GM21367 (cell line): ENCODE measurements around the gene GJE1.

Experiments used
- ATAC-seq: cut with Tn5 transposase; IDR thresholded peaks from one replicate; pipeline ENCODE4 v1.9.1; 2021; ENCODE audit not compliant: unreplicated experiment

Gene GJE1

DNA sequence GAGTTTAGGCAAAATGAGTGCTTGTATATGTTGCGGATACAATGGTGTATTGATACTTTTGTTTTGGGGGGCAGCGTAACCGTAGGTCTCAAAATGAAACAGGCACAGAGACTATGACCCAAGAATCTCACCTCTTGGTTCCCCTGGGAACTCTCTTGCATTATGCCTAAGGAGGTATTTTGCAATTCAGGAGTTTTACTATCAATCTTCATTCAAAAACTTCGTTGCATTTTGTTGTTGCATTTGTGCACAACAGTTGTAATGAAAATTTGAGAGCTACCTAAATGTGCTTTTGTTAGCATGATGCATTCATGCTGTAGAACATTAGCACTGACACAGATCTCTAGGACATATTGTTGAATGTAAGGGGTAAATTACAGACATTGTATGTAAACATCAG is 32.5 kb downstream of the GJE1 start:
- no peak for ATAC-seq

DNA sequence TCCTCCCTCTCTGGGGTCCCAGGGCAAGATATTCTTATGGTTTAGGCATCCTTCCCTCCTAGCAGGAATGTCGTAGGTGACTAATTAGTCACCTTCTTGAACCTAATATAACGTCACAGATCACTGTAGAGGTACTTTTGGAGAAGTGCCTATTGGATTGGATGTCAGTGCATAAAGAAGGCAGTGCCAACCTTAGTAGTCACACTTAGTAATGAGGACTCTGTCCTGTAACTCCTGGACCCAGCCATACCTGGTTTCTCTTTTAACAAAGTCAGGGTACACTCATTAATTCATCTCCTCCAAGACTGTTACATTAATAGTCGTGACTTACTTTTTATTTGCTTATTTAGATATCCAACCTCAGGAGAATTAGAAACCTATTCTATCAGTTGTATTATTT is 34.3 kb downstream of the GJE1 start:
- no peak for ATAC-seq

DNA sequence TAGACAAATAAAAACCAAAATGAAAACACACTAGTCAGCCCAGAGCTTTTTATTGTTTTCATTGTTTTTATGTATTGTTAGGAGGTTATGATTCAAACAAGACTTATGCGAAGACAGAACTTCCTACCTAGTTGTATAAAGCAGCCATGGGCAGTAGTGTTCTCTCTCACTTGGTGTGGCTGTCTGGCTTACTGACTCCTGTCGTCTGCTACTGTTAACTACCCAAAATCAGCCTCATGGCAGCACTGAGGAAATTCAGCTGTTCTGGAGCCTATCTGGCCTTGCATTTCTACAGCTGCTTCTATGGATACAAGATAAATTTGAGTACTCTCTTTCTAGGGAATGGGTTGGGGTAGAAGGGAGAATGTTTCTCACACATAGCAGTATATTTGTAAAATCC is 34.8 kb downstream of the GJE1 start:
- ATAC-seq, result no peak

DNA sequence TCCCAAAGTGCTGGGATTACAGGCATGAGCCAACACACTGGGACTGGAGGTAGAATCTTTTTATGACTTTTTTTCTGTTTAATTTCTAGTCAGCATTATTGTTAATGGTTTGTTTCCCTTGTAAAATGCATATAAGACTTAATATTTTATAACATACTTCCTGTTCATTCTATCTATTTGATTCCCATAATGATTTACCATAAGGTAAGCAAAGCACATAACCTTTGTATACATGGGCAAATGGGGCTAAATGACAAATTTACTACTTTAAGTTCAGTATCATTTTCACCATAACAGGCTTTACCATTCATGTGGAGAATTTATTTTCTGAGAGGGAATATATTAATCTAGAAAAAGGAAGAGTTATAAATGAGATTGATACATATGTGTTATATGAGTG is 38.6 kb downstream of the GJE1 start:
- no peak for ATAC-seq

DNA sequence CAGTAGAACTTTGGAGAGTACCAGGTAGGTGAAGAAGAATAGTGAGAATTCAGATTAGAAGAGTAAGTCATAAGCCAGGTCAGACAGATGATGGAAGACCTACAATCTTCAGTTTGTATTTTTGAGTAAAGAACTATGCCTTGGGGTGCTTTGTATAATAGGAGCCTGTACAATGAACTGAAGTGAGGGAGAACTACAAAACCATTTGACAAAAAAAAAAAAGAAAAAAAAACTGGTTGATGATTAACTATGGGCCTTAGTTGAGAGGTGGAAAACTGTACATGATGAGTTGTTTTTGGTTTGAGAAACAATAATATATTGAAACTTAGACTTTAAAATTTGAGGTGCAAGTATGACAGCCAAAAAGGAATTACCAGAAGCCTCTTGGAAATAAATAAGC is 40.0 kb downstream of the GJE1 start:
- no peak for ATAC-seq

DNA sequence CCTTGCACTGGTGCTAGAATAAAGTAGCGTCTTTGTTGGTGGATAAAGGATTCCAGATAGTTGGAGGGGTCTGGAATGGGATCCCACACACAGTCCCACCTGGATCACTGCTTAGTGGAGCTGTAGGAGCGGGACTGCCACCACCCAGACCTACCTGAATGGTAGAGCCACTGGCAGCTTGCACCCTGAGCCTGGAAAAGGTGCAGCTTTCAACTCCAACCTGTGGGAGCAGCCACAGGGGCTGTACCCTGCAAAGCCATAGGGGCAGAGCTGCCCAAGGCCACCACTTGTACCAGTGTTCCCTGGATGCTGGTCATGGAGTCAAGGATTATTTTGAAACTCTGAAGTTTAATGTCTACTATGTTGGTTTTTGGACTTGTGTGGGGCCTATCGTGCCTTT is 41.3 kb downstream of the GJE1 start:
- ATAC-seq, result no peak

DNA sequence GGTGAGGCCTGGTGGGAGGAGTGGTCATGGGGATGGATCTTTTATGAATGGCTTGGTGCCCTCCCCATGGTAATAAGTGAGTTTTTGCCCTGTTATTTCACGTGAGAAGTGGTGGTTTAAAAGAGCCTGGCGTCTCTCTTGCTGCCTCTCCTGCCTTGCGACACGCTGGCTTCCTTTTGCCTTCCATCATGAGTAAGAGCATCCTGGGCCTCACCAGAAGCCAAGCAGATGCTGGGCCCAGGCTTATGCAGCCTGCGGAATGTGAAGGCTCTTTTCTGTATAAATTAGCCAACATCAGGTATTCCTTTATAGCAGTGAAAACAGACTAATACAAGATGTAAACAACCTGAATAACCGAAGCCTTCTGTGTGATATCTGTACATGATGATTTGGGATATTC is 42.0 kb downstream of the GJE1 start:
- no peak for ATAC-seq

DNA sequence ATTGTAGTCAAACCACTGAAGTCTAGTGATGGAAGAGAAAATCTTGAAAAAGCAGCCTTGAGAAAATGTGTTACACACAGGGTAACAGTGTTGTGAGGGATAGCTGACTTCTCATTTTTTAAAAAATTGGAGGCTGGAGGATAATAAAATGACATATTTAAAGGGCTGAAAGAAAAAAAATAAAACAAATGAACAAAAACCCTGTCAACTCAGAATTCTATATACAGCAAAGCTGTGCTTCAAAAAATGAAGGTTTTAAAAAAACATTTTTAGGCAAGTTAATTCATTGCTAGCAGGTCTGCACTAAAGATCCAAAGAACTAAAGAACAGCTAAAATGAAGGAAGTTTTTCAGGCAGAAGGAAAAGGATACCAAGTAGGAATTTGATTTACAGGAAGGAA is 45.4 kb downstream of the GJE1 start:
- ATAC-seq, result no peak

DNA sequence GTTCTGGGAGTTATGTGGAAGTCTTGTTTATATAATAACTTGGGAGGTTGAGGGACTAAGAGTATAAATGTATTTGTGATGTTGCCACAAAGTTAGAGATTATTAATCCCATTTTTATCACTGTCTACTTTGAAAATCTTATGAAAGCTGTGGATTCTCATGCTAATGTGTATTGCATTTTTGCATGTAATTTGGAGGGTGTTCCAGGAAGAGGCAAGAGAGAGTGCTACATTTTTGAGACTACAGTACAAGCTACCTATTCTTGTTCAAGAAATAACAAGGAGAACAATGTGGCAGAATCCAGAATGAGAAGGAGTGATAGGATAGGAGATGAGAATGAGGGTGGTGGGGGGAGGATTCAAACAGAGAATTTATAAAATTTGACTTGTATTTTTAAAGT is 49.3 kb downstream of the GJE1 start:
- ATAC-seq, result no peak

DNA sequence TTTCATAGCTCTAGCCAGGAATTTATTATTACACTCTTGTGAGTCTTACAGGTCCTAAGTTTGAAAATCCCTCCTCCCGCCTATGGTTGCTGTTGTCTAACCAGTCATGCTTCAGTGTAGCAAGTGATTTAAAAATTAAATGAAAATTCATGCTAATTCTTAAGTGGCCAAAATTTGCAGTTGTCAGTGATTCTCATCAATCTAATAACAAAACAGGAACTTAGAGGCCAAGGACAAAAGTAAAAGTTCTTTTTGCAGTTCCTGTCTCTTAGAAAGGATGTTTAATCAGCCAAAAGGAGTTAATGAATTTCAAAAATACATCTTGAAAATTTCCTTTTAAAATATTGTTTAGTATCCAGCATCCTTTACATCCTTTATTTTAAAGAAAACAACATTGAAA is 50.6 kb downstream of the GJE1 start:
- ATAC-seq, result no peak

DNA sequence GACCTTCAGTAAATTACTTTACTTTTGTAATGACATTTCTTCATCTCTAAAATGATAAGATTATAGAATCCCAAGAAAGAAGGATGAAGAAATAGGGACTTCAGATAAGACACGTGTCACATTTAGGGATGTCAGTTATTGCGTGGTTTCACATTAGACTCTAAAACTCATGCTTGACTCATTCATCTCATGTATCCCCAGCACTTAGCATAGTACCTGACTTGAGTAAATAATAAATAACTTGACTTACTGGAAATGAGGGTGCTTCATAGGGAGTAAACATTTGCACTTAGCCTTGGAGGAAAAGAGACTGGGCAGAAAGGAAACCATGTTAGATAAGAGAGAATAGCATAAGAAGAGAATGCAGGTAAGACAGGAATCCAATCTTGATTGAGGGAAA is 51.6 kb downstream of the GJE1 start:
- no peak for ATAC-seq
